ENCODE measurements around the gene TMEM266.
A peak's percentile ranks its signal among the peaks of the same experiment; 100 is the strongest.

Gene TMEM266

DNA sequence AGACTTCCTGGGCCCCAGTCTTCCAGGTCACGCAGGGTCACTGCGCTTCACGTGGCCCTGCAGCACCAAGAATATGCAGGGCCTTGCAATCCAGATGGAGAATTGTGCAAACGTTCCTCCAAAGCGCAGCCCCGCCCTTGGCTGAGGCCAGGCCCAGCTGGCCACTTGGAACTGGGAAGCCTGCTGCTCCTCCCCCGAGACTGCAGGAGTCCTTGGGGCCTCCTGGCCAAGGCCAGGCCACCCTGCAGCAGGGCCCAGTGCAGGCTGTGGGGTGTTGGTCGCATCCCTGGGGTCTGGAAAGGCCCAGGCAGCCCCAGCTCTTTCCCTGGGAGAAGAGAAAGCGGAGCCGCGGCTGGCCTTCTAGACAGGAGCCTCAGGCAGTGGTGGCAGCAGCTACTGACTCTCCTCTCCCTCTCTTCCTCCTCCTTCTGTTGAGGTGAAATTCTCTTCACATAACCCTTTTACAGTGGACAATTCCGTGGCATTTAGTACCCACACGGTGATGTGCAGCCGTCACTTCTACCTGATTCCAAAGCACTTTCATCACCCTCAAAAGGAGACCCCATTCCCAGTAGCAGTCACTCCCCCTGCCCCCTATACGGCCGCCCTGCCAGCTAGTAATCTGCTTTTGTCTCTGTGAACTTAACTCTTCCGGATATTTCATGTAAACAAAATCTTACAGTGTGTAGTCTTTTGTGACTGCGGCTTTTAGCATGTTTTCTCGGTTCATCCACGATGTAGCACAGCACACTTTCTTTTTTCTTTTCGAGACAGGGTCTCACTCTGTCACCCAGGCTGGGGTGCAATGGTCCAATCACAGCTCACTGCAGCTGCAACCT, 103.9 kb downstream of the TMEM266 start:
- peak in 1 of 2 donors; percentile 26 for DNase-seq

- DNase-seq = no peak
Observed at GRCh38 chr15:76164602-76165001, 104.8 kb downstream of the TMEM266 start.

- DNase-seq = no peak
Observed at GRCh38 chr15:76165951-76166350, 106.2 kb downstream of the TMEM266 start.

DNA sequence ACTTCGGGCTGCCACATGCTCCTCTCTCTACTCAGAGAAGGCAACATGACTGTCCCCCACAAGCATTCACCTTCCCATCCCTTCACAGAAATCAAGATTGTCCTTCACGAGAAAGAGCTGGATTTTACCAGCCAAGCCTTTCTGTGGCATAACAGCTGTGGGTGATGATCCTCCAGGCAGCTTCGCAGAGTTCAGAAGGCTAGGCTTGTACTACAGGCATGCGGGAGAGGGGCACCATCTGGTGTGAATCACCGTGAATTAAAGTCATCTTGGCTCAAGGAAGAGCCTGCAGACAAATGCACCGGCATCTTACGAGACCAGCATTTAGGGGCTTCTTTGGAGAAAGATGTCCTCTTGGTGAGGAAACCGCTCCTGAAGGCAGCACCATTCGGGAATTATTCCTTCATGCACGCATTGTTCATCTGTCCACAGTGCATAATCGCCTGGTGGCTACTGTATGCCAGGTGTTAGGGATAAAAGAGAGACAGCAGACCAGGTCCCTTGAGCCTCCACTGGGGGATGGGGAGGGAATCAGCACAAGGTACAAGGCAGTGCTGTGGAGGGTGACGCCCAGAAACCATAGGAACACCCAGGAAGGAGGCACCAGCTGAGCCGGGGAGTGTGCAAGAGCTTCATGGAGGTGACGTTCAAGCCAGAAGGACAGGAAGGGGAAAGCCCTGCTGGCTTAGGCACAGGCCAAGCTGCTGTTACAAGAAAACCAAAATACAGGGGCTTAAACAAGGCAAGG, 108.6 kb downstream of the TMEM266 start:
- DNase-seq = no peak

DNA sequence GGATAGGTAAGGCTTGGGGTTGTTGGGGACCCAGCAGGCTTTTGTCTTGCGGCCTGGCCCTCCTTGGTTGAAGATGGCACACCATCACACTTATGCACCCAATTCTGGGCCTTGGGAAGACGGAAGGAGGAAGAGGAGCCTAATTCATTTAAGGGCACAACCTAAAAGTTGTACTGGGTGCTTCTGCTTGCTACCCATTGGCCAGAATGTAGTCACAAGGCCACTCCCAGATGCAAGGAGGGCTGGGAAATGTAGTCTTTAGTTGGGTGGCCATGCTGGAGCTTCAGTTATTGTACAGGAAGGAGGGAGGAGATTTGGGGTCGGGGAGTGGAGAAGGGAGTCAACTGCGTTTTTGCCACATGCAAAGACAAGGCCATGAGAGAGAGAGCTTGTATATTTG, 109.2 kb downstream of the TMEM266 start:
- peak in 1 of 2 donors; percentile 18 for DNase-seq

DNA sequence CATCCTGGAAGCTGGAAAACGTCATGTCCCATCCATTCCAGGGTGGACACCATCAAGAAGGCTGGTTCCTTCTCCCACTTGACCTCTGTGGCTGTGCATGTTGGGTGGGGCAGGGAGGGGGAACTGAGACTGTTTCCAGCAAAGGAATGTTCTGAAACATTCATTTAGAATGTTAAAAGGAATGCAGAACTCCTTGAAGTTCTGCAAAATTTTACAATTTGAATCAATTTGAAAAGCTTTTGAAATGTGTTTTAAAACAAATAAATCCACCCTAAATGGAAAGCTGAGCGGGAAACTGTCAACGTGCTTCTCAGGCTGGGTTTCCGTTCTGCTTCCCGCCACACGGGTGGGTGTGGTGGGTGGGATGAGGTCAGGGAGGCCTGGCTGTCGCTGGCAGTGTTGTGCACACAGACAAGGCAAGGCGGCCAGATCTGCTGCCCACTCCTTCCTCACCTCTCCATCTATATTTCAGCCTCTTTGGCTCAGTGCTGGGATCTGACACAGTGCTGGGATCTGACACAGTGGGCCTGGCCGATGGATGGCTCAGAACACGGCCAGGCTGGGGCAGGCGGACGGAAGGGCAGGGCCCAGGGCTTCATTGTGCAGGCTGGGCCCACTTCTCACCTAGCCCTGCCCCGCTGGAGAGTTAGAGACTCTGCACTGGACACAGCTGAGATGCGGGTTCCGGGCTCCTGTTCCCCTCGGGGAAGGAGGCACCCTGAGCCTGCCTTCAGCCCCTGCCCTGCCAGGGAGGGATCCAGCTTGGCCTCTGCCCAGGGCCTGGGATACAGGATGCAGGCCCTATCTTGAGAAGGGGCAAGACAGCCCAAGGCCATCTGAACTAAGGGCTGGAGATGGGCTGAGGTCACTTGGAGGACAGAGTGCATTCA, 110.4 kb downstream of the TMEM266 start:
- DNase-seq = no peak

DNA sequence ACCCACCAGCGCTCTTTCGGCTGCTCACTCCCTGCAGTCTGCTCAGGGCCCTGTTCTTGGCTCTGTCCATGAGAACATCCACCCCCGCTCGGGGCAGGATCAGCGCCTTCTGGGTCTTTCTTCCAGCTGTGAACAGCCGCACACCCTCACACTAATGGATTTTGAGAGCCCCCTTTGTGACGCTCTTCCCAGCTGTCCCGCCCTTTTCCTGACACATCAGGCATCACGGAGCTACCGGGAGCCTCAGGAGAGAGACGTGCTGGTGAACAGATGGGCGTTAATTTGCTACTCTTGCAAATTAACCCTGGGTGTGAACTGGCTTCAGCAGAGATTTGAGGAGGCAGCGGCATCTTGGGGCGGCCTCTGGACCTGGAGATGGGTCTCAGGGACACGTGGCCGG, 113.0 kb downstream of the TMEM266 start:
- DNase-seq = no peak

DNA sequence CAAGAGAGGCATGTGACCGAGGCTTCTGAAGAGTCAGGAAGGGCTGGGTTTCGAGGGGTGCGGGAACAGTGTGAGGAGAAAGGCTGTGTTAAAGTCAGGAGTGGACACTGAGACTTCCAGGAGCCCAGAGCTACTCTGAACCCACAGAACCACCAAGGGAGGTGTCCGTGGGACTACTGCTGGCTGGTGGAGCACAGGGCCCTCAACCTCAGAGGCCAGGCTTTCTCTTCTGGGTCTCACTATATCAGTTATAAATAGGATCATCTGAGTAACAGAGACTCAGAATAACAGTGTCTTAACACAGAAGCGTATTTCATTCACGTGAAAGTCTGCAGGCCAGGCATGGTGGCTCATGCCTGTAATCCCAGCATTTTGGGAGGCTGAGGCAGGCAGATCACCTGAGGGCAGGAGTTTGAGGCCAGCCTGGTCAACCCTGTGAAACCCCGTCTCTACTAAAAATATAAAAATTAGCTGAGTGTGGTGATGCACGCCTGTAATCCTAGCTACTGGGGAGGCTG, 113.6 kb downstream of the TMEM266 start:
- no peak for DNase-seq

DNA sequence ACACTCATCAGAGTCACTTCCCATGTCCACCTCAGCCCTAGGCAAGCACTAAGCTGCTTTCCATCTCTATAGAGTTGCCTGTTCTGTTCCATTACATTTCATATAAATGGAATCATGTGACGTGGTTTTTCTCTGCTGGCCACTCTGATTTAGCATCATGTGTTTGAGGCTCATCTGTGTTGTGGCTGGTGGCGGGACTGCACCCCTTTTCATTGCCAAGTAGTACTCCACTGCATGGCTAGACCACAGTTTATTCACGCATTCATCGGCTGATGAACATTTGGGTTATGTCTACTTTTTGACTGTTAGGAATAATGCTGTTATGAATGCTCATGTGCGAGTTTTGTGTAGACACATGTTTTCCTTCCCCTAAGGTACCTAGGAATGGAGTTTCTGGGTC, 114.9 kb downstream of the TMEM266 start:
- DNase-seq = no peak

- DNase-seq = no peak
Observed at GRCh38 chr15:76175442-76175841, 115.7 kb downstream of the TMEM266 start.

DNA sequence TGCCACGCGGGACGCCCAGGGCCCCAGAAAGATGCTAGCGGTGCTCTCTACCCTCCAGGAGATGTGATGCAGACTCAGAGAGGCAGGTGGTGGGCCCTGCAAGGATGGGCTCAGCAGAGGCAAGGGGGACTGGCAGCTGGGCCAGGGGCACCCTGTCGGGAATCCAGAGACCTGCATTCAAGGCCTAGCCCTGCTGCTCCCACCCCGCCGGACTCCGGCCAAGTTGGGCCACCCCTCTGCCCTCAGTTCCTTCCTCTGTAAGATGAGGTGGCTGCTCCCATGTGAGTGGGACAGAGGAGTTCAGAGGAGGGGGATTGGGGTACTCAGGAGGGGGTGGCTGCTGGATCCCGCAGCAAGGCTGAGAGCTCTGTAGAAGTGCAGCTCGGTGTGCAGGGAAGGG, 116.3 kb downstream of the TMEM266 start:
- DNase-seq = no peak

DNA sequence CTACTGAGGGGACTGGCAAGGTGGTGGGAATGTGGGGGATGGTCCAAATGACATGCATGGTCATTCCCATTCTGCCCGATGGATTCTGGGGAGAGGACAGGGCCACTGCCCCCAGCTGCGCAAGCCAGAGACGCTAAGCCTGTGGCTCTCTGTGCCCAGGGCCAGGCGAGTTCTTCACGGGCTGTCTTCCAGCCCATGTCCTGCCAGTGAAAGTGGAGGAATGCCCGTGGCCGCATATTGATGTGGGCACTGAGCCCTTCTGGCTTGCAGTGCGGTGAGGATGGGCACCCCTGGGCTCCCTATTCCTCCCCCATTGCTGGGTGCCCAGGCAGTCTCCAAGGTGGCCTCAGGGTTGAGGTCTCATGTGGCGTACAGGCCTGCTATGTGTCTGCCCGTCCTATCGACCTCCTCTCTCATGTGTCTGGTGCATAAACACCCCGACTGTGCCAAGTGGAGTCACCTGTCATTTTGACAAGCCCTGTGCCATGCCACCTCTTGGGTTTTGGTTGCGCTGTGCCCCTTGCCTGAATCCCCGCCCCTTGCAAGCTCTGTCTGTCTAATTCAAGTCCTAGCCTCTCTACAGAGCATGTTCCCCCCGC, 116.8 kb downstream of the TMEM266 start:
- DNase-seq = no peak

GRCh38 chr15:76177491-76178040, 117.8 kb downstream of the TMEM266 start:
- DNase-seq = no peak

DNA sequence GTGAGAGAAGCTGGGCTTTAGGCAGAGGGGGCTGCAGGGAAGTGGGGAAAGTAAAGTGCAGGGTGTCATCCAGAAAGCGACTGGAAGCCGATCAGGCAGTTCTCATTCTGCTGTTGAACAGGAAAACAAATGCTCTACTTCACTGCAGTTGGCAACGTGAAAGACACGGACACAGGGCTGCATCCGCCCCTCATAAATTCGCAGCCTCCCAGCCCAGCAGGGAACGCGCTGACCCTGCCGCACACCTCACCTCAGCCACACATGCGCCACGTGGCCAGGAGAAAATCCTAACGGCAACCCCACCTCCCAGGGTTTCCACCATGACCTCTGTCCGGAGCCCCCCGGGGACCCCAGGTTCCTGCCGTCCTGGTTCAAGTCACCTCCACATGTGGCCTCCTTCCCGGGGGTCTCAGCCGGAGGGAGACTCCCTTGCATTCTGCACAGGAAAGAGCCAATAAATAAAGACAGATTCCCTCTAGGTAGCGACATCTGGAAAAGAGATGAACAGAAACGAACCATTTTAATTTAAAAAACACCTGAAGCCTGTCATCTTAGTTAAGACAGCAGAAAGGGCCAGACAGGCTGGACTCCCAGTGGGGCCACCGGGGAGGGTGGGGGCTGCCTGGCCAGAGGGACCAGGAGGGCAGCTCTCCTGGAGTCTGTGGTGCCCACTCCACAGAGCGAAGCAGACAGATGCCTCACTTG, 118.7 kb downstream of the TMEM266 start:
- DNase-seq = no peak

GRCh38 chr15:76179023-76179422, 119.2 kb downstream of the TMEM266 start:
- DNase-seq = no peak

DNA sequence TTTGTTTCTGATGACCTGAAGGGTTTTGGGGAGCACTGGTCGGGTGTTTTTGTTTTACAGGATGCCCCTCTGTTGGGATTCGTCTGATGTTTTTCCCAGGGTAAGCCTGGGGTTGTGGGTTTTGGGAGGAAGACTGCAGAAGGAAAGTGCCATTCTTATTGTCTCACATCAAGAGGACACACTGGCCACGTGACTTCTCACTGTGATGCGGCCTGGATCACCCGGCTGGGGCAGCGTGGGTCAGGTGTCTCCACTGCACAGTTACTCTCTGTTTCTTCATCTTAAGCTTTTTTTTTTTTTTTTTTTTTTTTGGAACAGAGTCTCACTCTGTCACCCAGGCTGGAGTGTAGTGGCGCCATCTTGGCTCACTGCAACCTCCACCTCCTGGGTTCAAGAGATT, 120.5 kb downstream of the TMEM266 start:
- DNase-seq = no peak

DNA sequence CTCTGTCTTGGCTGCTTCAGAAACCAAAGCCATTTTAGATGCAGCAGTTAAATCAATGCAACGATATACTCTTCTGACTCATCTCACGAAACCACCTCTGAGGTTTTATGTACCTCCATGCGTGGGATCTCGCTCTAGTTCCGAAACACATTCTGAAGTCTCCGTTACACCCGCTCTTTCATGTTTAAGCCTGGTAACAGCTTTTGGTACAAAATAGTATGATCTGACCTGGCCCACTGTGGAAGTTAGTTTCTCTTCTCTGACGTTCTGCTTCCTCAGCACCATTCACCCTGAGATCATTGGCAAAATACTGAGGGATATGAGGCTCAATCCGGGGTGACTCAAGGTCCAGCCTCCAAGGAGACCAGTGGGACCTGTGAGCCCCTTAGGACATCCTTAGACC, 121.9 kb downstream of the TMEM266 start:
- no peak for DNase-seq

DNA sequence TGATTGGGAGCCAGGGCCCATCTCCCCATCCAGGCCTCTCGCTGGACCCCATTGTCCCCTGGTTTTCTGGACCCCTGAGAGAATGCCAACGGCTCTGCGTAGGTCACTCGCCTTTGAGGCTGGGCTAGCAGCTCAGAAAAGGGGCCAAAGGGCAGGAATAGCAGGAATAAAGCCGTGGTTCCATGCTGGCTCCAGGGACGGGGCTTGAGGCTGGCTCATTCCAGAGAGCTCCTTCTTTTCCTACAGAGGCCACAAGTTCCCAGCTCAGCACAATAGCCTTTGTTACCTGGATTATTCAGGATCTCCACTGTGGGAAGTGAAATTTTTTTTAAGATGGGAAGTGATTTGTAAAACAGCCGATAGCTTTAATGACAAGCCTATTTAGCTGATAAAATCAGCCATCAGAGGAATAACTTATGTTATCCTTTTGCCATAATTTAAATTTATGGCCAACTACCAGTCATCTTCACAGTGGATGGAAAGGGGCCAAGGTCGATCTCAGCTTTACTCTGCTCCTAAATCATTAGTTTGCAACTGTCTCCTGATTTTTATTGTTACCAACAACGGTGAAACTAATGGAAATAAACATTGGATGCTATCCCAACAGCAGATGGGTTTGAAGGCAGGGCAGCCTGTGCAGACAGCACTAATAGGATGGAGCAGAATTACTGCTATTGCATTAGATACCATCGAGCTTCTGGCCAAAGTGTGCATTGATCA, 124.3 kb downstream of the TMEM266 start:
- DNase-seq = no peak

- no peak for DNase-seq
Observed at GRCh38 chr15:76184650-76185035, 124.9 kb downstream of the TMEM266 start.

GRCh38 chr15:76185716-76186115, 125.9 kb downstream of the TMEM266 start:
- DNase-seq = no peak

DNA sequence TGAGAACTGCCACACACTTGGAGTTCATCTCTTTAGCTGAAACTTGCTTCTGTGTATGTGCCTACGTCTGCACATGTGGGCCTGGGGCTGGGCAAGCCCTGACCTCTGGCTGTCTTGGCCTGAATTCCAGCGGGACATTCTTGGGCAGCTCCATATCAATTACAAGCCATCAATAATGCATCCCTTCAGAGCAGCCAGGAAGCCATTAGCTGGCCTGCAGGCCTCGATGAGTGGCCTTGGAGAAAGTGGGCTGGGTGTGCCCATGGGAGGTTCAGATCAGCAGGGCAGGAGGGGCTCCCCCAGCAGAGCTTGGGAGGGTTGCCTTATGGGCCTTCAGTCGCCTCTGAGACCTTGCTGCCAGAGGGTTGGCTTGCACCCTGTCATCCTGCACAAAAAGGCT, 127.4 kb downstream of the TMEM266 start:
- no peak for DNase-seq

All from CD4-positive, alpha-beta T cell treated with Interleukin-1 beta for 1 hour (primary cell).